GM18517 (cell line): ENCODE measurements around the gene SLC22A7.
"Not testable (repeated sequence)": the region's sequence is repeated elsewhere in the genome, so short reads cannot be mapped to it uniquely, and the experiment has no call there.

Source experiments
- ATAC-seq: cut with Tn5 transposase; IDR thresholded peaks from one replicate; pipeline ENCODE4 v1.9.1; 2021; ENCODE audit warnings: mild to moderate bottlenecking, moderate library complexity; ENCODE audit not compliant: unreplicated experiment

Gene SLC22A7

DNA sequence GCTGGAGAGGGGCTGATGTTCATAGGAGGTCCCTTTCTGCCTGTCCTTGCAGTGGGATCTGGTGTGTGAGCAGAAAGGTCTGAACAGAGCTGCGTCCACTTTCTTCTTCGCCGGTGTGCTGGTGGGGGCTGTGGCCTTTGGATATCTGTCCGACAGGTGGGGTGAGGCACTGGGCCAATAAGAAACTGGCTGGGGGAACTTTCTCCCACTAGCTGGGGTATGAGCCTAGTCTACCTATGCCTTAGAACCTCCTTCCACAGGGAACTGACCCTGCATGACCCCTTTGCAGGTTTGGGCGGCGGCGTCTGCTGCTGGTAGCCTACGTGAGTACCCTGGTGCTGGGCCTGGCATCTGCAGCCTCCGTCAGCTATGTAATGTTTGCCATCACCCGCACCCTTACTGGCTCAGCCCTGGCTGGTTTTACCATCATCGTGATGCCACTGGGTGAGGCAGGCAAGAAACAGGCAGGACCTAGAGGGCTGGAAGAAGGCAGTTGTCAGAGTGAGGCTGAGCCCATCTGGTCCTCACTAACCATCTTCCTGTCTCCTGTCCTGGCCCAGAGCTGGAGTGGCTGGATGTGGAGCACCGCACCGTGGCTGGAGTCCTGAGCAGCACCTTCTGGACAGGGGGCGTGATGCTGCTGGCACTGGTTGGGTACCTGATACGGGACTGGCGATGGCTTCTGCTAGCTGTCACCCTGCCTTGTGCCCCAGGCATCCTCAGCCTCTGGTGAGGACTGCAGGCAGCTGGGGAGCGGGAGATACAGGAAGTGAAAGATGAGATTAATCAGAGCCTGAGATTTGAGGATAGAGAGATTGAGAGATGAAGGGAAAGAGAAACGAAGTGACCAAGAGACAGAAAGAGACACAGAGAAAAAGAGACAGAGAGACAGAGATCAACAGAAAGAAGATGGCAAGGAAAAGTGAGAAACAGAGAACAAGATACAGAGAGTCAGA, 1.6 kb downstream of the SLC22A7 start:
- no peak for ATAC-seq

DNA sequence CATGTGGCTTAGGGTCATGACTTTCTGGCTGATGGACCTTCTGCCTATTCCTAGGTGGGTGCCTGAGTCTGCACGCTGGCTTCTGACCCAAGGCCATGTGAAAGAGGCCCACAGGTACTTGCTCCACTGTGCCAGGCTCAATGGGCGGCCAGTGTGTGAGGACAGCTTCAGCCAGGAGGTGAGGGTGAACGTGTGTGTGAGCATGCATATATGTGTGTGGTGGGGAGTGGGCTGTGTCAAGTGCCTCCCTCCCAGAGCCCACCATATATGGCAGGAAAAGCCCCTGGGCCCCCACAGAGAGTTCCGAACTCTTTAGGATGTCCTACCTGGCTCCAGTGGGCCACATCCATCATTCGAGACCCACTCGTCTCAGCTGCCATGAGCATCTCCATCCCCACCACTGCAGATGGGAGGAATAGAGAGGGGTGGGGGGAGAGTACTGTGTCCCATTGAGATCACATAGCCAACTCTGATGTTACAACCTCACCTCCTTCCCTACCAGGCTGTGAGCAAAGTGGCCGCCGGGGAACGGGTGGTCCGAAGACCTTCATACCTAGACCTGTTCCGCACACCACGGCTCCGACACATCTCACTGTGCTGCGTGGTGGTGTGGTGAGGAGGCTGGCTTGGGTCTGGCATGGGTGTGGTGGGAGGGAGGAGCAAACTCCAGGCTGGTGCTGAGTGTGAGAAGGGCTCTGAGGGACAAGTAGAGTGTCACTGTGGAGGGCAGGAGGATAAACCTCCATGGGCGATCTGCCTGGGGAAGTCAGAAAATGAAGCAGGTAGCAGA, 3.2 kb downstream of the SLC22A7 start:
- no peak for ATAC-seq

DNA sequence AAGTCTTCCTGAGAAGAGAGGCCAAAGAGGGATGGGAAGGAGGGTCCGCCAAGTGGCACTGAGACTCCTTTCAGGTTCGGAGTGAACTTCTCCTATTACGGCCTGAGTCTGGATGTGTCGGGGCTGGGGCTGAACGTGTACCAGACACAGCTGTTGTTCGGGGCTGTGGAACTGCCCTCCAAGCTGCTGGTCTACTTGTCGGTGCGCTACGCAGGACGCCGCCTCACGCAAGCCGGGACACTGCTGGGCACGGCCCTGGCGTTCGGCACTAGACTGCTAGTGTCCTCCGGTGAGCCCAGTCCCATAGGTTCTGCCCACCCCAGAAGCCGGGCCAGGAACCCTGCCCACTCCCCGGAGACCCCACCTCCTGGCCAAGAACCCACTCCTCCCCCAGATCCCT, 4.1 kb downstream of the SLC22A7 start:
- no peak for ATAC-seq

- not testable (repeated sequence) for ATAC-seq
Observed at GRCh38 chr6:43303006-43303405, 4.9 kb downstream of the SLC22A7 start.

DNA sequence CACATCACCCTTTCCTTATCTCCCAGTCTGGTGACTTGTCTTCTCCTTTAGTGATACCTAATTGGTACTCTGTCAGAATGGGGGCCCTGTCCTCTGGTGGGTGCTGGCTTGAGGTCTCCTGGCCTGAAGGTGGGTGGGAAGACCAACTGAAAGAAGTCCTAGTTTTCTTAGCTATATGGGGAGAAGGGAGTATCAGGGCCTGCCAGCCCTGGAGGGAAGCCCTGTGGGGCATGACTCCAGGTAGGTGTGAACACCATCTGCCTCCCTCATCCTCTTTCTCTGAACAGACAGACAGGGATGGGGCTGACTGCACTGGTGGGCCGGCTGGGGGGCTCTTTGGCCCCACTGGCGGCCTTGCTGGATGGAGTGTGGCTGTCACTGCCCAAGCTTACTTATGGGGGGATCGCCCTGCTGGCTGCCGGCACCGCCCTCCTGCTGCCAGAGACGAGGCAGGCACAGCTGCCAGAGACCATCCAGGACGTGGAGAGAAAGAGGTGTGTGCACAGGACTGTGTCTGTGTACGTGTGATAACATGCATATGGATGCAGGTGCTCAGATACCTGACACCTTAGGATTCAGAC, 5.8 kb downstream of the SLC22A7 start:
- no peak for ATAC-seq

GRCh38 chr6:43304361-43304760, 6.3 kb downstream of the SLC22A7 start:
- ATAC-seq: no peak

DNA sequence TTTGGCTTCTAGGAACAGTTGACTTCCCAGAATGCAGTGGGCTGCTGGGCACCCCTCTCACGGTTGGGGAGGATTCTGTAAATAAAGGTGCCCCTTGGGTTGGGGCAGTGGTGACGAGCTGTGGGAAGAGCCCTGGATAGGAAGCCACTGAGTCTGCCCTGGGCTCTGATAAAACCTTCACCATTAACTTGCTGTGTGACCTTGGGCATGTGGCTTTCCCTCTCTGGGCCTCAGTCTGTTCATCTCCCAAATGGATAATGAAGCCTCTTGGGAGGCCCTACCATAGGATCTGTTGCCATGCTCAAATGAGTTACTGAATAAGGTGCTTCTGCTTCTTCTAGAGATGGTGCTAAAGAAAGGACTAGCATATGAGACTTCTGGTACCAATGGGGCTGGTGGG, 6.8 kb downstream of the SLC22A7 start:
- no peak for ATAC-seq

GRCh38 chr6:43306086-43306485, 8.0 kb downstream of the SLC22A7 start:
- ATAC-seq: no peak

GRCh38 chr6:43307451-43308100, 9.5 kb downstream of the SLC22A7 start:
- no peak for ATAC-seq

DNA sequence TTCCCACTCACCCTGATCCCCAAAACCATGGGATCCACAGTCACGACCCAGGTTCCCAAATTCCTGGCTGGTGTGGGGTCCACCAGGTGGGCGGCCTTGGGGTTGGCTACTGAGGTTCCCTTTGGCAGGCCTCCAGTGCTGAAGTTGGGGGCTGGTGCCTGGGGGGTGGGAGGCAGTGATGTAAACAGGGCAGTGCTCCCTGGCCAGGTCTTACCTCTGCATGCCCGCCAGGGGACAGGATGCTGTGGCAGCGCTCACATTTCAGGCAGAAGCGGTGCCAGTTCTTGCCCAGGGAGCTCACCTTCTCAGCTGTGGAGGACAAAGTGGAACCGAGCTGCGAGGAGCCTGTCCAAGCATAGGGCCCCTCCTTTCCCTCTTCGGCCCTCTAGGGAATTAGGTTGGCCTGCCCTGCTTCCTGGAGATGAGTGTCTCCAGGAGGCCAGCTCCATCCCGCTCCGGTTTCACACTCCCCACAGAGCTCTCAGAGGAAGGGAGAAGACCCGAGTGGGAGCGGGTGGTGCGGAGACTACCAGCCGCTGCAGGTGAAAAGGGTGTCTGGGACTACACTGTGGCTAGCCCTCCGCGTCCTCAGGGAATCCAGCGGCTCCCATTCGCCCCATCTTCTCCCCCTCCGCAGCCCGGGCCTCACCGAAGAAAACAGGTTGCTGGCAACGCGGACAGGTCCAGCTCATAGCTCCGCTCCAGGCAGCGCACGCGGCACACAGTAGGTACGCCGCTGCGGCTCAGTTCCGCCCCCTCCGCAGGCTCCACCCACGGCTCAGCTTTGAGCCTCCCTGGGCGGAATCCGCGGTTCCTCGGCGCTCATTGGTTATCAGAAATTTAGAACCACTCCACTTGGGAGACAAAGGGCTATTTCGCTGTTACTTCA, 10.3 kb downstream of the SLC22A7 start, which contains the start of gene CRIP3:
CRIP3 (minus strand) TSS at position 726 of the 889 bp plus-strand sequence; CDS start at position 692, 34 bp downstream.
- ATAC-seq: peak; percentile 56

GRCh38 chr6:43308990-43309477, 11.0 kb downstream of the SLC22A7 start:
- ATAC-seq: no peak

GRCh38 chr6:43310134-43310533, 12.1 kb downstream of the SLC22A7 start:
- ATAC-seq: no peak

- ATAC-seq: no peak
Observed at GRCh38 chr6:43310624-43311023, 12.6 kb downstream of the SLC22A7 start.

GRCh38 chr6:43311666-43312065, 13.6 kb downstream of the SLC22A7 start:
- no peak for ATAC-seq

GRCh38 chr6:43313813-43314212, 15.8 kb downstream of the SLC22A7 start:
- no peak for ATAC-seq

DNA sequence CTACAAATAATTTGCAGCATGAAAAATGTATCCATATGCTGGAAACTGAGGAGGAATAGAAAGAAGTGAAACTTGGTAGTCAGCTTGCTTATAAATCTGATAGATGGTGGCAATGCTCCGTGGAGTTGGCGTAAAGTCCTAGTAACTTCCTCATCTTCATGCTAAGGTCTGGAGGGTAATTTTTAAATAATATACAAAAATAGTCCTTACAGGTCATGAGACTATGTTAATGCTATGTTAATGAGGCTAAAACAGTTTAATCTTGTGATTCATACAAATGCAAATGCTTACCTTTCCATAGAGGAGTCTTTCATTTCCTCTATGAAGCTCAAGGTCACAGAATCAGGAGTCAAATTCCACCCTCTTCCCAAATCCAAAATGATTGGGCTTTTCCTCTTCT, 20.0 kb downstream of the SLC22A7 start:
- no peak for ATAC-seq

DNA sequence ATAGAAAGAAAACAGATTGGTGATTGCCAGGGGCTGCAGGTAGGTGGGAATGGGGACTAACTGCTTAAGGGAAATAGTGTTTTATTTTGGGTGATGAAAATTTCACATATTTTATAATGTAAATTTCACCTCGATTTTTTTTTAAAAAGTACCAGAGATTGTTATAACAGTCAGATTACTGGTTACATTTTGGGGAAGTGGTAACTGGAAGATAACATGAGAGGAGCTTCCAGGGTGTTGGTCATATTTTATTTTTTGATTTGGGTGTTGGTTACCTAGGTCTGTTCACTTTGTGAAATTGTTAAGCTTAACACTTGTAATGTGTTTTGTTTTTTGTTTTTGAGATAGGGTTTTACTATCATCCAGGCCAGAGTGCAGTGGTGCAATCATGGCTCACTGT, 27.8 kb downstream of the SLC22A7 start:
- no peak for ATAC-seq

DNA sequence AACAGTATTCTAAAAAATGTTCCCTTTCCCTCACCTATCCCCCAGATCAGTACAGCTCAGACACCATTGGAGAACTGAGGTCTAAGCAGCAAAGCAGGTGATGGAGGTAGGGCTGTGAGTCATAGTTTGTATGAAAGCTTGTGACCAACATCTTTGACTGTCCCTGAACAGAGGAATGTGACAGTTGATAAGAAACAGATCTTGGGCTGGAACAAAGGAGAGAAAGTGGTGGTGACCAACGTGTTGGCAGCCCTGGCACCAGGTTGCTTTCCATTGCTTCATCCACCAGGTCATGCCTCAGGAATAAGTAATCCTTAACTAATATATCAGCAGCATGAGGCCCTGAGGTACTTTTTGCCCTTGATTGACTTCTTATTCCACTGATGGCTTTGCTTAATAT, 30.5 kb downstream of the SLC22A7 start:
- no peak for ATAC-seq

DNA sequence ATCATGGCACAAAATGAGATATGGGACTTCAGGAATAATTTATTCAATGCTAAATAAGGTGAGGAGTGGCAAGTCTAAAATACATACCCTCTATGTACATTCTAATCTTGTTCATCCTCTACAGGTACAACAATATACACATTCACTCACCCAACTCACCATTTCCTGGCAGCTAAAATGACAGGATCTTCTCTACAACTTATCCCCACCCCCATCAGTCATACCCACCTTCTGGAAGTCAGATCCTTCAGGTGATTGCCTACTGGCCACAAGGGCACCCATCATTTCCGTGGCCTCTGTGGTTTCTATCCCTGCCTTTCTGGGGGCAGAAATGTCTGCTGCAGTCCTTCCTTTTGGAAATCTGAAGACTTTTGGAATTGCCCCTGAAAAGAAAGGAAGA, 33.4 kb downstream of the SLC22A7 start:
- no peak for ATAC-seq

DNA sequence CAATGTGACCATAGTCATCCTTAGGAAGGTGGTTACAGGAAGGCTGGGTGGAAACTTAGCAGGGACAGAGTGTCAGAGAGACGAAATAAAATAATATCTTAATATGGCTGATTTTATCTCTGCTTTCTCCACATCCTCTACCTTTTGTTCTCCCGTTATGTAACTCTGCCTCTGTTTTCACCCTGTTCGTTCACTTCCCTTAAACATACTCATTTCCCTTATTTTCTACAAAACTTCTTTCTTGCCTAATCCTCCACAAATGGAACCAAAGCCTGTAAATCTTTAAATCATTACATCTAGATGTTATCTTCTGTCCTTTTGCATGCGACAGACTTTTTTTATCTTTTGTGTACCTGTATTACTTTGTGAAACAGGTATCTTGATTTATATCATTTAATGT, 33.8 kb downstream of the SLC22A7 start:
- no peak for ATAC-seq
